Activated naive CD4-positive, alpha-beta T cell treated with anti-CD3 and anti-CD28 coated beads, Interleukin-2, amount 50 U/mL, for 16 hours (primary cell): ENCODE results near the gene GFY.
"Not testable (repeated sequence)": the region's sequence is repeated elsewhere in the genome, so short reads cannot be mapped to it uniquely, and the experiment has no call there.

Experiments used
- DNase-seq: peaks from one replicate; pipeline ENCODE4 v3.0.0-alpha.2; 2020

The GFY gene

DNA sequence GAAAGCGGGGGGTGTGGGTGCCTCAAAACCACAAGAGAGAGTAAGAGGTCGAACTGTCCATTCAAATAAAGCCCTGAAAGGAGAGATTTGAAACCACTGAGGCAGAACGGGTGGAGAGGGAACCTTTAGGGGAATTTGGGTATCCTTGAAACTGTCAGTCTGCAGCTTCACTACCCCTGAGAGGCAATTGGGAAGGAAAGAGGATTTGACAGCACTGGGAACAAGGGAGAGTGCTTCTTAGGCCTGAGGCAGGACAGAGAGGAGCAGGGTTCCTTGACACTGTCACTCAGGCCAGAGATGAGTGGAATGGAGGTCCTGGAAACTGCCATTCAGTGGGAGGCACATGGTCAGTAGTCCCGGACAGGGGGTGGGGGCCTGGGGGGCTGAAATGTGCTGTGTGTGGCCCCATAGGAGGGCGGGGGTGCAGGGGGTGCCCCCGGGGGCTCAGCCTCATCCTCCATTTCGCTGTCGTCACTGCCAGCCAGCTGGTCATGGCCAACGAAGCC is 5.0 kb downstream of the GFY start:
- no peak for DNase-seq

DNA sequence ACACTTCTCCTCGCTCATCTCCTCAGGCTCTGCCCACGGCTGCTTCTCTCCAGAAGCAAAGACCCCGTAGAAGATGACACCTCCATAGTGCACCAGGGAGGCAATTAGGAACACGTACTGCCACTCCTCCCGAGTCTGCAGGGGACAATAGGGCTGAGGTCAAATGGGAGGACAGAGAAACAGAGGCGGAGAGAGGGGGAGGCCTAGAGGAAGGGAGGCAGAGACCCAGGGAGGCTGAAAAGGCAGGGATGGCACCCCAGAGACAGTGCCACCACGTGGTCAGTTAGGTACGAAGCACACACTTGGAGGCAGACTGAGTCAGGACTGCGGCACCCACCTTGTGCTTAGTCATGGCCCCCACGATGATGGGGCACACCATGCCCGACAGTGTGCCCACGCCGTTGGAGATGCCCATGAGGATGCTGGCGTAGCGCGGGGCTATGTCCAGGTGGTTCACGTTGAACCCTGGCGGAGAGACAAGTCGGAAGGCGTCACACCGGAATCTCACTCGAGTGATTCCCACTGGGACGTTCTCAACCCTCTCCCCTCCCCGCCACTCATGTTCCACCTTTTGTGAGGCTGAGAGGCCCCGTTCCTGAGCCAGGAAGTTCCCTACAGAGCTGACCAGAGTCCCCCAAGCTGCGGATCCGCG is 5.6 kb downstream of the GFY start:
- peak; percentile 37 for DNase-seq

DNA sequence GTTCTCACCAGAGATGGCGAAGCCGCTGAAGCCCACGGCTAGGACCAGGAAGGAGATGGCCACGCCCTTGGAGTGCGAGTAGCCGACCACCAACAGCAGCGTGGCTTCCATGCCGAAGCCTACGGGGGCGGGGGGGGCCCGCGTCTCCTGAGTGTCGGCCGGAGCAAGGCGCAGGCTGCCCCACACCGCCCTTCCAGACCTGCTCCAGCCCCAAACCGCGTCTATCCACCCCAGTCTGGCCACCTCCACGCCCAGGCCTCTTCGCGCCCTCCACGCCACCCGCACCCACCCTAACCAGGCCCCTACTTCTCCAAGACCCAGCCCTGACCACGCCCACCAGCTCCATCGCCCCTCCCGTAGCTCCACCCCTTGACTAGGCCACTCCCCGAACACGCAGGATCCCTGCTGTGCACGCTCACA is 6.2 kb downstream of the GFY start:
- DNase-seq, result no peak

DNA sequence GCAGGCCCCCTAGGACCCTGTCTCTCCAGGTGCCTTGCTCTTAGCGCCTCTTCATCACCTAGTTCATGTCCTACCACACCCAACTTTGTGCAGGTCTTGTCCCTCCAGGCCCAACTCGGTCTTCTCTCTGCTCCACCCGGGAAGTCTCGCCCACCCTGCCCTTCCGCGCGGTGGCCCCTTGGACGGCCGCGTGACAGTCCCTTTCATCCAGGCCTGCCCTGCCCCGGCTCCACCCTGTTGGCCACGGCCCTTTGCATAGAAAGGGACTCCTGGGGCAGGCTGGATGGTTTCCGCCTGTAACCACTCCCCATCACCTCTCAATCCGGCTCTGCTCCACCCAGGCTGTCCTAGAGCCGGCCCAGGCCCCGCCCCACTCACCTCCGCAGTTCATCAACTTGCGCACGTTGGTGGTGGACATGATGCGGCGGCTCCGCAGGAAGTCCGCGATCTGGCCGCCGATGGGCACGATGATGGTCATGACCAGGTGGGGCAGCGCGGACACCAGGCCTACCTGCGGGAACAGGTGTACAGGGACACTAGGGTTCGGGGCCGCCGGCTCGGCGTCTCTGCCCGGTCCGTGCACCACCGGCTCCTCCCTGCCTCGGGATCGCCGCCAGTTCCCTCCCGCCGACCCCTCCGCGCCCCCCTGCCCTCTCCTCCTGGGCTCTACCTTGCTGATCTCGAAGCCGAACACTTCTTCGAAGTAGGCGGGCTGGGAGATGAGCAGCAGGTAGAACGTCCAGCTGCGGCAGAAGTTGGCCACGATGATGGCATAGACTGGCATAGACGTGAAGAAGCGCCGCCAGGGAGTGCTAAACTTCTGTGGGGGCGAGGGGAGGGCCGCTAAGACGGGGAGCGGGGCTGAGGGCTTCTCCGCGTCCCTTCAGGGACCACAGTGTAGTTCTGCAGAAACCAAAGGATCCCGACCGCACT is 7.2 kb downstream of the GFY start:
- no peak for DNase-seq

DNA sequence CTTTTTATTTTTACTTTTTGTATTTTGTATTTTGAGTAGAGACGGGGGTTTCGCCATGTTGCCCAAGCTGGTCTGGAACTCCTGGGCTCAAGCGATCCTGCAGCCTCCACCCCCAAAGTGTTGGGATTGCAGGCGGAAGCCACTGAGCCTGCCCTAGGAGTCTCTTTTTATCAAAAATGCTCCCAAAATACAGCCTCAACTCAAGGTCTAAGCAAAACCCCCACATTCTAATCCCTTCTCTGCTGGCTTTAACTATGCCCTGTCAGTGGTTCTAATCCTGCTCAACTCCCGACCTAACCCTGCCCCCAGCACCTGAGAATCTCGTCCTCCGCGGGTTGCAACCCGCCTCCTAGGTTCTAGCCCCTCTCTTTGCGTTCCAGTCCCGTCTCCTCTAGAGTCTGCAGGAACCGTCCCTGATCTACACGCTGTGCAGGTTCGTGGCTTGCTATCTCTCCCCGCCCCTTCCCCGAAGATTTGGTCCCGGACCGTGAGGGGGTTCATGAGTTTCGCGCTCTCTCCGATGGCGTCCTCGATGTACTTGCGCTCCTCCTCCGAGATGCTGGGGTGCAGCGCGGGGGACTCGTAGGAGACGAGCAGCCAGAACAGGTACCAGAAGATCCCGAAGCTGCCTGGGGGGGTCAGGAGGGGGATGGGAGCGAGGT is 8.2 kb downstream of the GFY start:
- no peak for DNase-seq

DNA sequence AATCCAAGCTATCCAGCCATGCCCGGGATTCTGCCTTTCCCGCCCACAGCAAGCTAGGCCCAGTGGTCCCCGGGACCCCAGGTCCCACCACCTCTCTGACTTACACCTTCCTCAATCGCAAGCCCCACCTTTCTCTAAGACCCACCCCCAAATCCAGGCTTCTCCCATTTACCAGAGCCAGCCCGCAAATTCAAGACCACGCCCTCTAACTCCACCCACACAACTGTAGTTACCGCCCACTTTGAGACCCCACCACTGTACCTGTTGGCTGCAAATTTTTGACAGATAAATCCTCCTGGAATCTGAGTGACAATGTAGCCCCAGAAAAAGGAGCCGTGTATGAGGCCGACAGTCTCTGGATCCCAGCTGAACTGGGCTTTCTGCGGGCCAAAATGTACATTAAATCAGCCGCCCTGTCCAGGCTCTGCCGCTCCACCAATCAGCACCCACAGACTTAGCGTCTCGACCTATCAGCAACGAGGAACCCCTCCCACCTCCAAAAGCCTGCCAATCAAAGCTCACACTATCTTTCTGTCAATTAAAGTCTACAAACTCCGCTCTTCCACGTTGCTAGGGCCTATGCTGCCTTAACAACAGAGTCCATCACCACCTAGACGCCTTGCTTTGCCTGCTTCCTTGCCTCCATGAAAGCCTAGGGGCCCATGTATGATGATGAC is 9.9 kb downstream of the GFY start:
- DNase-seq, result no peak

DNA sequence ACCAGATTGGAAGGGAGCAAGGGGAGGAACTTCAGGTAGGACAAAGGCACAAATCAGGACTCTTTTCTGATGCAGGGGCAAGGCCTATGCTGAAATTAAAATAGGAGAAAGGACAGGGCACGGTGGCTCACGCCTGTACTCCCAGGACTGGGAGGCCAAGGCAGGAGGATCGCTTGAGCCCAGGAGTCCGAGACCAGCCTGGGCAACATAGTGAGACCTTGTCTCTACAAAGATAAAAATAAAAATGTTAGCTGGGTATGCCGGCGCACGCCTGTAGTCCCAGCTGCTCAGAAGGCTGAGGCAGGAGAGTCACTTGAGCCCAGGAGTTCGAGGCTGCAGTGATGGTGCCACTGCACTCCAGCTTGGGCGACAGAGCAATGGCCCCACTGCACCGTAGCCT is 10.5 kb downstream of the GFY start:
- no peak for DNase-seq

DNA sequence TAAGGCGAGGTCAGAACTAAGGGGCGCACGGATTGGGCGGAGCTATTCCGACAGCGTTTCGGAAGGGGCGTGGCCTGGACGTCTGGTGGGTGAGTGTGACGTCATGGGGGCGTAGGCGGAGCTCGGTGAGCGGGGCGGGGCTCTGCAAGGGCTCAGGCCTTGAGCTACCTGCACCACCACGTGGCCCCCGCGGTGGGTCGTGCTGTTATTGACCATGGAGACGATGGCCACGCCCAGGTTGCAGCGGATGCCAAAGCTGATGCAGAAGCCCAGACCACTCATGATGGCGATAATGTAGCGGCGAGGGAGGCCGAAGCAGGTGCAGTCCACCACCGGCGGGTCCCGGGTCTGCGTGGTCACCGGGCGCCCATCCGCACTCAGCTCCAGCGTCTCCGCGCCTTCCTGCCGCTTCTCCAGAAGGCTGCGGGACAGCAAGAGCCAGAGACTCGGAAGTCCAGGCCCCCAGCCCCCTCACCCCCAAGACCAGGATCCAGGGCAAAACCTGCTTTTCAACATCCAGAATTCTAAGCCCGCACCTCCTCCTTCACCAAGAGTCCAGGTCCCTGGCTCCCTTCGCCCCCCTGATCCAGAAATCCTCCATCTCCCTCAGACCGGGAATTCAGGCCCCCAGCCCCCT is 11.3 kb downstream of the GFY start:
- DNase-seq, result peak; percentile 61

DNA sequence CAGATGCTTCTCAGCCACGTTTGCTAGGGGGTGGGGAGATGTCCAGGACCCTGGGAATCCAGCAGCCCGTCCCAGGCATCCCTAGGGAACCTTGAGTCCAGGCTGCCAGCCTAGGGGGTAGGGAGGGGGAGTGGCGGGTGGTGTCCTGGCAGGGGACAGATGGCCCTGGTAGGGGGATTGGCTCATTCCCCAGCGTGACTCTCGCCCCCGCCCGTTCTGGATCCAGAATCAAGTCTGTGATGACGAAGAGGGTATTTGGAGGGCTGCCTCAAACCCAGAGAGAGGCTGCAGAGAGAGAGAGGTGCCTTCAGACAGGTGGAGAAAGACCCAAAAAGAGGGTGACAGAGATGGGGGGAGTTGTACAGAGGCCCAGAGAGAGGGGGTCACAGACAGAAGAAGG is 12.0 kb downstream of the GFY start:
- DNase-seq, result no peak

DNA sequence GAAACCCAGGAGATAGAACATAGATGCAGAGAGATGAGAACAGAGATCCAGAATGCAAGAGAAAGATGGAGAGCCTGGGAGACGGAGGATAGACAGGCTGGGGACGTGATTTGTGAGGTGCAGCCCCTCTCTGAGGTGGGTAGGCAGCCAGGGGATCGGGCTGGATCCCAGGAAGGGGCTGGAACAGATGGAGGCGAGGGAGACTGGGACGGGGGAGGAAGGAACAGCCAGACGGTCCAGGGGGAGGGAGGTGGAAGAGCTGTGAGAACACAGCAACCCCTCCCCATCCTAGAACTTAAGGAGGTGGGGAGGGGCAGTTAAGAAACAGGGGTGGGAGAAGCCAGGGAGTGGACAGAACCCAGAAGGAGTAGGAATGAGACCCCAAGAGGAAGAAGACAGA is 13.1 kb downstream of the GFY start:
- DNase-seq, result no peak

DNA sequence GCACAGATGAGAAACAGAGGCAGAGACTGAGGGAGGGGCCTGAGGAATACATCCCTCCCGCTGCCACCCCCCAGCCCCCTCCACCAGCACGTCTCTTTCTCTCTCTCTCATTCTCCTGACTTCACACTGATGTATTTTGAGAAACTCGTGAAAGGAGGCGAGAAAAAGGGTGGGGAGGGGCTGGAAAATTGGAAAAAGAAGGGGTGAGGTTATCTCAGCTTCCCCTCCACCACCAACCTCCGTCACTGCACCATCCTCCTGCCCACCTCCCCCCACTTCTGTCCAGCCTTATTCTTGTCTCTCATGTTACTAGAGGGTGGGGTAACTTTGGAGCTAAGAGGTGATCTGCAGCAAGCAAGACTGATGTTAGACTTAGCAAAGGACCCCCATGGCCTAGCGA is 14.6 kb downstream of the GFY start:
- no peak for DNase-seq

DNA sequence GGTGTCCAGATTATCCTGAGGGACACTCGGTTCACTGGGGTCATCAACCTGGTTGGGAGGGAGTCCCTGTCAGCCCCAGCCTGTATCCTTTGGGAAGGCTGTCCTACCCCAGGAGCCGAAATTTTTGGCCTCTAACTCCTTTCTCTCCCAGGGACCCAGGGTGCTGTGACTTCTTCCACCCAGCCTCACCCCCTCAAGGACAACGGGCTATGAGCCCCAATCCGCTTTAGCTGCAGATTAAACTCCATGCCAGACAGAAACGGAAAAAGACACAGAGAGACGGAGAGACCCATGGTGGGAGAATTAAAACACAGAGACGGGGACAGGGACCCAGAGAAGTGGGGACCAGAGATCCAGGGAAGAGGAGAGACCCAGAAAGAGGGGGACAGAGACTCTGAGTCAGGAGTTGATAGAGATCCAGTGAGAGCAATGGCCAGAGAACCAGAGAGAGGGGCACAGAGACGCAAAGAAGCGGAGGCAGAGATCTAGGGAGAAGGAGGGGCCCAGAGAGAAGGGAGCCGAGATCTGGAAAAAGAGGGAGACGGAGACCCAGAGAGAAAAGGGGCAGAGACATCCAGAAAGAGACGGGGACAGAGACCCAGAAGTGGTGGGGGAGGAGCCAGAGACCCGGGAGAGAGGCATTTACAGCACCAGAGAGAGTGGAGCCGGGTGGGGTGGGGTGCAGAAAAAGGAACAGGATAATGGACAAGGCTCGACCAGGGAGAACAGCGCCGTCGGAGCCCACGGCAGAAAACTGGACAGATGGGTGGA is 15.4 kb downstream of the GFY start:
- no peak for DNase-seq

DNA sequence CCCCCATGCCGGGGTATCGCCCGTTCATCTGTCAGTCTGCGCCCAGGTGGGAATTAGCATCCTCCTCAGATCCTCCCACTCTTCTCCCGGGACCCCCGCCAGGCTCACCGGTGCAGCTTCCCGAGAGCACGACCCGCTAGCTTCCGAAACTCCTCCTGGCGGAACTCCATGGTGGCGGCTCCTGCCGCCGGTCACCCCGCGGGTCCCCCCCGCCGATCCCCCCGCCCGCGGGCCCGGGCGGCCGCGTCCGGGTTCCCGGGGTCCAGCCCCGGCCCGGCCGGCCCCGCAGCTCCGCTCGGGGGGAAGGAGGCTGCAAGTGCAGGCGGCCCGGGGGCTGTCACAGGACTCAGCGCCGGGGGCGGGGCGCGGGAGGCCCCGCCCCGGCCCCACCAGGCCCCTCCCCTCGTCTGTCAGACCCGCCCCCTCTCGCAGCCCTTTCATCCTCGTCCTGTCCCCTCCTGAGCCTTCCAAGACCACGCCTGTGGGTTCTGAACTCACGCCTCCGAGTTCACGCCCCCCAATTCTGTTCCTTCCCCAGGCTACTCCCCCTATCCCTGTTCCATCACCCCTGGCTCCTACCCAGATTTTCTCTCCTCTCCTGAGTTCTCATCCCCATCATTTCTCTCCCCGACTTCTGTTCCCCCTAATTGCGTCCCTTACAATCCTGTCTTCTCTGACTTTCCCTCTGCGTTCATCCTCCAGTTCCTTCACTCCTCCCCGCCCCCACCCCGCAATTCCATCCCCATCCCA is 16.2 kb downstream of the GFY start, which contains the start of gene SLC17A7:
Gene SLC17A7 (minus strand): TSS at position 318 of the 750 bp plus-strand sequence. CDS start 148 bp downstream, at position 170.
- peak; percentile 52 for DNase-seq

DNA sequence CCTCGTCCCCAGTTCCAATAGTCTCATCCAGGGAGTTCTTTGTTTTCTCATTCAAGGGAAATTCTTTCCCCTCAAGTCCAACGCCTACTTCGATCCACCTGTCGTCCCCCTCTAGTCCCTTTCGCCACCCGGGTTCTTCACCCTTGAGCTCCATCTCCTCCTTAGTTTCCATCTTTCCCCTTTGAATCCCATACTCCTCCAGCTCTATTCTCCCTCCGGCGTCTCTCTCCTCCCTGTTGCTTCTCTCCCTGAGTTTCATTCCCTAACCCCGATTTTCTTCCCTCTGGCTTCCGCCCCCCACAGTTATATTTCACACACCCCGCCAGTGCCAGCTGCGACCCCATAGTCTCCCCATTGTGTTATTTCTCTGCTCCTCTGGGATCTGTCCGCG is 16.8 kb downstream of the GFY start:
- DNase-seq, result no peak

DNA sequence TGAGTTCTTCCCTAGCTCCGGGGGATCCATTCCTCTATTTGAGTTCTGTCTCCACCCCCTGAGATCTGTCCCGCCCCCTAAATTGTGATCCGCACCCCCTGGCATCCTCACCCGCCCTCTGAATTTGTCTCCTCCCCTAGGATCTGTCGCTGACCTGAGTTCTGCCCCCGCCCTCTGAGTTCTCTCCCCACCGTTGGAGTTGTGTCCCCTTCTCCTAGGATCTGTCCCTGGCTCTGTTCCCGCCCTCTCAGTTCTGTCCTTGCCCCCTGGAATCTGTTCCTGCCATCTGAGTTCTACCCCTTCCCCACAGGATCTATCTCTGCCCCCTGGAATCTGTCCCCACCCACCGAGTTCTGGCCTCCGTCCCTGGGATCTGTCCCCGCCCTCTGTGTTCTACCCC is 17.2 kb downstream of the GFY start:
- no peak for DNase-seq

DNA sequence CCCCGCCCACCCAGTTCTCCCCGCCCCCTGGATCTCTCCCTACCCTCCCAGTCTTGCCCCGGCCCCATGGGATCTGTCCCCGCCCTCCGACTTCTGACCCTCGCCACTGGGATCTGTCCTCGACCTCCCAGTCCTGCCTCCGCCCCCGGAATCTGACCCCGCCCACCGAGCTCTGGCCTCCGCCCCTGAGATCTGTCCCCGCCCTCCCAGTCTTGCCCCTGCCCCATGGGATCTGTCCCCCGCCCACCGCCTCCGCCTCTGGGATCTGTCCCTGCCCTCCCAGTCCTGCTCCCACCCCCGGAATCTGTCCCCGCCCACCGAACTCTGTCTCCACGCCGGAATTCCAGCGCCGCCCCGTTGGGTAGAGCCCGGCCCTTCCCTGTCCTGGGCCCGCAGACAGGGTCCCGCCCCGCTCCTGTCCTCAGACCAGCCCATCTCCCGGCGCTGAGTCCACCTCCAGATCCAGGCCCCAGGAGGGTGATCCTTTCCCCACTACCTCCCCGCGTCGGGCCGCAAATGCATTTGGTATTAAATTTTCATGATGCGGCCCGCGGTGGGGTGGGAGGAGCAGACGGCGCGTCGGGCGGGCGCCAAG is 17.7 kb downstream of the GFY start:
- peak; percentile 52 for DNase-seq

DNA sequence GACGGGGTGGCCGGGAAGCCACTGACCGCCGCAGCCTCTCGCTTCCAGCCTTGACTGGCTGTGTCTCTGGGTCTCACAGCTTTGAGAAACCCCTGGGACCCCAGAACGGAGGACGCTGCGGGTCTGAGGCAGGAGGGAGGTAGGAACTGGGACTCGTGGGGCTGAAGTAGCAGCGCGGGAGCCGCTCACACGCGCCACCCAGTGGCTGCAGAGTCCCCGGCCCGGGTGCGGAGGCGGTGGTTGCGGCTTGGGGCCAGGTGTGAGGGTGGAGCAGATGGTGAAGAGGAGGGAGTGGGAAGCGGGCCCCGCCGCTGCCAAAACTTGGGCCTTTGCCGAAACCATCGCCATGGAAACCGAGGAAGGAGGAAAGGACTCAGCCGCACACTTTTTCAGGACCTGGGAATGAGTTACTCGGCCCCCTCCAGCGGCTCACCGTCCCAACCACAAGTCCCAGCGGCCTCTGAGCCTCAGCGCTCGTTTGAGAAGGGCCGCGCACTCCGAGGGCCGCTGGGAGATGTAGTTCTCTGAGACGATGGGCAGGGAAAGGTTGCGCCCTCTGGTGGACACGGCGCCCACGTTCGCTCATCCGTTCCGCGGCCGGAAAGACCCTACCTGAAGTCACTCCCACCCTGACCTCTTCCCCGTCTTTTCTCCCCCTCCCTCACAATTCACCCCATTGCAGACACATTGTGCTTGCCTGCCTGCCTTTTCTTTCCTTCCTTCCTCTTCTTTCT is 18.3 kb downstream of the GFY start:
- peak; percentile 93 for DNase-seq

DNA sequence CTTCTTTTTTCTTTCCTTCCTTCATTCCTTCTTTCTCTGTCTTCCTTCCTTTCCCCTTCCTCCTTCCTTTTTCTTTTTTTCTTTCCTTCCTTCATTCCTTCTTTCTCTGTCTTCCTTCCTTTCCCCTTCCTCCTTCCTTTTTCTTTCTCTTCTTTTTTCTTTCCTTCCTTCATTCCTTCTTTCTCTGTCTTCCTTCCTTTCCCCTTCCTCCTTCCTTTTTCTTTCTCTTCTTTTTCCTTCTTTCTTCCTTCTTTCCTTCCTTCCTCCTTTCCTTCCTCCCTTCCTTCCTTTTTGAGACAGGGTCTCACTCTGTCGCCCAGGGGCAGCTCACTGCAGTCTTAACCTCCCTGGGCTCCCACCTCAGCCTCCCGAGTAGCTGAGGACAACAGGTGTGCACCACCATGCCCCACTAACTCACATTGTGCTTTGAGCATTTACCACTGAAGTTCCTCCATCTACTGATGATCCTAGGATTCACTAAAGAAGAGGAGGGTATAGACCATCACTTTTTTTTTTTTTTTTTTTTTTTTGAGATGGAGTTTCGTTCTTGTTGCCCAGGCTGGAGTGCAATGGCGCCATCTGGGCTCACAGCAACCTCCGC is 19.0 kb downstream of the GFY start:
- DNase-seq, result not testable (repeated sequence)

DNA sequence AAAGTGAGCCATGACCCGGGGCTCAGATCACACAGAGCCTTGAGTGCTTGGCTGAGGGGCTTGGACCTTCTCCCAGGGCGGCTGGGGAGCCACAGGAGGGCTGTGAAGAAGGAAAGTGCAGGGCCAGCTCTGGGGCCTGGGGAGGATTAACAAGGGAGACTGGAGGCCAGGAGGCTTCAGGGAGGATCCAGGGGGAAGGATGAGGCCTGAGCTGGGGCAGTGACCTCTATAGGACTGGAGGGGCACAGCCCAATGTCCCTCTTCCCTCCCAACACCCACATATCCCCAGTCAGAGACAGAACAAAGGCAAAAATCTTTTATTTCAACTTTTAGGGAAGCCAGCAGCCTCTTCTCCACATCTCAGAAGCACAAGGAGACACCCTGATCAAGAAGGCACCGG is 20.8 kb downstream of the GFY start:
- DNase-seq, result no peak
